Natural killer cell (primary cell): ENCODE measurements around the gene BNC2. TPM values are rescaled to one million over a fixed set of nuclear protein-coding genes. Genes with fewer than 3 reads are reported as not detected.

Experiments
- ATAC-seq, 3 donors: fragments of 150-1000 bp in 2 of 3; fragments of 200-7000 bp in 1 of 3; cut with Tn5 transposase; 1 replicate in 1 of 3; 2 replicates in 2 of 3; pipeline ENCODE4 v1.10.0; 2021; ENCODE audit warnings: mild to moderate bottlenecking in 2 of 3, moderate library complexity in 2 of 3
- DNase-seq, 2 donors: peaks; one replicate each; pipeline versions ENCODE4 v3.0.0 to v3.0.0-alpha.2; 2013 to 2021; ENCODE audit warnings: mixed read lengths in 1 of 2
- H3K27ac ChIP-seq: one replicate; pipeline ENCODE4 v1.5.1; 2013; ENCODE audit warnings: mild to moderate bottlenecking, low read length
- H3K27me3 ChIP-seq: one replicate; pipeline ENCODE4 v1.6.1; 2013; ENCODE audit warnings: low read length; ENCODE audit not compliant: control insufficient read depth, insufficient read depth
- H3K36me3 ChIP-seq: one replicate; pipeline ENCODE4 v1.6.1; 2013; ENCODE audit warnings: low read length; ENCODE audit not compliant: control insufficient read depth, insufficient read depth
- H3K4me1 ChIP-seq: one replicate; pipeline ENCODE4 v1.6.1; 2013; ENCODE audit warnings: low read length; ENCODE audit not compliant: control insufficient read depth, insufficient read depth
- H3K4me3 ChIP-seq: one replicate; pipeline ENCODE4 v1.5.1; 2013; ENCODE audit warnings: low read length
- H3K9me3 ChIP-seq: one replicate; pipeline ENCODE4 v1.6.1; 2013; ENCODE audit warnings: low read length; ENCODE audit not compliant: control insufficient read depth, insufficient read depth
- H3K27ac Mint-ChIP-seq, 2 donors: one replicate each; pipeline ENCODE4 v1.8.0; 2022; ENCODE audit warnings: mild to moderate bottlenecking in 2 of 2, mixed read lengths in 2 of 2, moderate library complexity in 1 of 2
- H3K27me3 Mint-ChIP-seq, 2 donors: one replicate each; pipeline ENCODE4 v1.8.0; 2022; ENCODE audit warnings: low read depth in 2 of 2, mixed read lengths in 2 of 2
- H3K36me3 Mint-ChIP-seq: one replicate; pipeline ENCODE4 v1.8.0; 2022; ENCODE audit warnings: mixed read lengths
- H3K4me1 Mint-ChIP-seq, 2 donors: one replicate each; pipeline ENCODE4 v1.8.0; 2022; ENCODE audit warnings: mixed read lengths in 2 of 2
- H3K4me3 Mint-ChIP-seq: one replicate; pipeline ENCODE4 v1.8.0; 2022; ENCODE audit warnings: mild to moderate bottlenecking, moderate library complexity, mixed read lengths
- H3K9me3 Mint-ChIP-seq, 2 donors: one replicate each; pipeline ENCODE4 v1.8.0; 2022; ENCODE audit warnings: mixed read lengths in 2 of 2
- WGBS: methylation state at CpG from one replicate; pipeline ENCODE4 v1.1.7; 2013; ENCODE audit warnings: missing lambda C conversion rate; ENCODE audit not compliant: insufficient coverage; 5-methylcytosine and 5-hydroxymethylcytosine counted together
- intact Hi-C: fragments of 100-400 bp; cut with micrococcal nuclease; formaldehyde crosslinking; loops from one replicate; pipeline ENCODE4 v1.14.2; 2022
- total RNA-seq, 4 donors: library from RNA; stranded (reverse); fragments of 120-200 nt in 1 of 4; gene quantifications; one replicate each; pipeline versions ENCODE4 v1.2.3 to v1.2.4, GENCODE V29; 2013 to 2022
- TF ChIP-seq, protein P1 (sequence below): fragments of 200-600 bp; IDR thresholded peaks from one replicate; pipeline ENCODE4 v1.8.0; 2022; ENCODE audit warnings: antibody characterized with exemption

The BNC2 gene
- total RNA-seq, 3 donors from 2014 or later (not counting 1 experiment from before 2014, with no cell fraction given): 36.9 to 84.2 (median 66.5) TPM

DNA sequence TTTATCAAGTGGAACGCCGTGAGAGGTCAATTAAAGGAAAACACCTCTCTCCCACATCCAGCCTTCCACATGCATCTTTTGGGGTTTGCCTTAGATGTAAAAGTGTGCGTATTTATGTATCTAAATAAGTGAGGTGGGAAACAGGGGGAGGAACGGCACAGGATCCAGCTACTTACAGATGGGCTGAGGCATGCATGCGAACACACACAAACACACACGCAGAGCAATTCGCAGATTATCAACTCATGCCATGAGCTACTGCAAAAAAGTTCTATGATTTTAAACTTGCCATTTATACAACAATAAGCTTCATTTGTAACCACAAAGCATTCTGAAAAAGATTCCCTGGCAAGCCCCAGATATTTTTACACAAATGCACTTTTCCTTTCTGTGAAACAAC lies 242.1 kb downstream of the BNC2 start:
- DNase-seq (no peak), ATAC-seq (no peak)
- no peaks in the 10 kb centered on the region for H3K36me3 ChIP-seq
- H3K27ac ChIP-seq: no peak overlapping the region
- TF ChIP-seq, protein P1, sequence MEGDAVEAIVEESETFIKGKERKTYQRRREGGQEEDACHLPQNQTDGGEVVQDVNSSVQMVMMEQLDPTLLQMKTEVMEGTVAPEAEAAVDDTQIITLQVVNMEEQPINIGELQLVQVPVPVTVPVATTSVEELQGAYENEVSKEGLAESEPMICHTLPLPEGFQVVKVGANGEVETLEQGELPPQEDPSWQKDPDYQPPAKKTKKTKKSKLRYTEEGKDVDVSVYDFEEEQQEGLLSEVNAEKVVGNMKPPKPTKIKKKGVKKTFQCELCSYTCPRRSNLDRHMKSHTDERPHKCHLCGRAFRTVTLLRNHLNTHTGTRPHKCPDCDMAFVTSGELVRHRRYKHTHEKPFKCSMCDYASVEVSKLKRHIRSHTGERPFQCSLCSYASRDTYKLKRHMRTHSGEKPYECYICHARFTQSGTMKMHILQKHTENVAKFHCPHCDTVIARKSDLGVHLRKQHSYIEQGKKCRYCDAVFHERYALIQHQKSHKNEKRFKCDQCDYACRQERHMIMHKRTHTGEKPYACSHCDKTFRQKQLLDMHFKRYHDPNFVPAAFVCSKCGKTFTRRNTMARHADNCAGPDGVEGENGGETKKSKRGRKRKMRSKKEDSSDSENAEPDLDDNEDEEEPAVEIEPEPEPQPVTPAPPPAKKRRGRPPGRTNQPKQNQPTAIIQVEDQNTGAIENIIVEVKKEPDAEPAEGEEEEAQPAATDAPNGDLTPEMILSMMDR: no peak
- no peak overlapping the region for H3K4me3 Mint-ChIP-seq
- no peaks in the 10 kb centered on the region for H3K27me3 ChIP-seq
- 100% methylated on average over 4 of the region's 7 CpGs for whole genome bisulfite sequencing
- H3K9me3 Mint-ChIP-seq: no peaks in the 10 kb centered on the region
- H3K4me1 ChIP-seq: no peaks in the 10 kb centered on the region
- H3K9me3 ChIP-seq: no peaks in the 10 kb centered on the region
- no peaks in the 10 kb centered on the region for H3K36me3 Mint-ChIP-seq
- no peak overlapping the region for H3K4me3 ChIP-seq
- no peak overlapping the region for H3K27ac Mint-ChIP-seq
- intact Hi-C loops: no loop called here
- H3K27me3 Mint-ChIP-seq: no peaks in the 10 kb centered on the region
- H3K4me1 Mint-ChIP-seq: peaks cover 24 to 33% of the 10 kb centered on the region in 2 donors

DNA sequence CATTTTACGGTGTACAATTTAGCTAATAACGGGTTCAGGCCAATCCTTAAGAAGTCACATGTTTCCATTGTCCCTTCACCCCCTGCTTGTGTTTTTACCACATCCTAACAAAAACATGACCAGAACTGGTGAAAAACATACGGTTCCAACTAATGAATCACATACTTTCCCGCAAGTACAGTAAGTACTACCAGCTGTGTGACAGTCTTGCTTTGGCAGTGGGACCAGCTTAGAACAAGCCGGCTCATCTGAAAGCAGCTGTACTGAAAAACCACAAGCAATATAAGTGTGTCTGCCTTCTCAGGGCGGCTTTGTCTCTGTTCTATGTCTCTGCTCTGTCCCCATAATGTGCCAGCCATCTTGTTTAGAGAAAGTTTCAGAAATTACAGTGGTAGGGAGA lies 242.5 kb downstream of the BNC2 start:
- DNase-seq: no peak
- Mint-ChIP-seq H3K4me3 (no peak overlapping the region), H3K4me1 (peaks cover 27 to 35% of the 10 kb centered on the region in 2 donors), H3K36me3 (no peaks in the 10 kb centered on the region), H3K27ac (no peak overlapping the region), H3K27me3 (no peaks in the 10 kb centered on the region), H3K9me3 (no peaks in the 10 kb centered on the region)
- TF ChIP-seq, protein P1: no peak
- Histone ChIP-seq H3K36me3 (no peaks in the 10 kb centered on the region), H3K9me3 (no peaks in the 10 kb centered on the region), H3K27ac (no peak overlapping the region), H3K4me3 (no peak overlapping the region), H3K4me1 (no peaks in the 10 kb centered on the region), H3K27me3 (no peaks in the 10 kb centered on the region)
- intact Hi-C loops: no loop called here
- WGBS: 83% methylated on average over 6 of the region's 6 CpGs
- ATAC-seq: no peak

DNA sequence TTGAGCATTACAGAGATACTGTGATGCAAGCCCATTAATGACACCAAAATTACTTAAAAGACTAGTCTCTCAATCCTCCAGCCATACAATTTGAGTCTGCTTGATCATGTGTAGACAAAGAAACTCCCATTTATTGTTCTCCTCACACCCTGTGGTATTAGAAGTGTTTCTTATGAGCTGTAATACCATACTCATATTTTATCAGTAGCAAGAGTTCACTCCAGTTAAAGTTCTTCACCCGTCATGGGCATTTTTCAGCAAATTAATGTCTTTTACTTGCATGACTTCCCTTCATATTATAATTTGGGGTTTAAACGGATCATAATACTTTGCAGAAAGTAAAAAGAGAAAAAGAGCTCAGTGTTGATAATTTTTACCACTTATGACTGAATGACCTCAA lies 242.9 kb downstream of the BNC2 start:
- no peaks in the 10 kb centered on the region for H3K36me3 Mint-ChIP-seq
- no peaks in the 10 kb centered on the region for H3K9me3 Mint-ChIP-seq
- no peak for ATAC-seq

More for the DNA sequence above, 242.9 kb downstream of the BNC2 start:
- peaks cover 29 to 37% of the 10 kb centered on the region in 2 donors for H3K4me1 Mint-ChIP-seq
- no peak overlapping the region for H3K27ac Mint-ChIP-seq
- TF ChIP-seq, protein P1: no peak
- no peaks in the 10 kb centered on the region for H3K9me3 ChIP-seq
- no peak overlapping the region for H3K4me3 Mint-ChIP-seq
- no peak overlapping the region for H3K27ac ChIP-seq
- no peaks in the 10 kb centered on the region for H3K27me3 Mint-ChIP-seq
- WGBS: 80% methylated on average over 1 of the region's 2 CpGs
- H3K27me3 ChIP-seq: no peaks in the 10 kb centered on the region
- no peaks in the 10 kb centered on the region for H3K4me1 ChIP-seq
- no peaks in the 10 kb centered on the region for H3K36me3 ChIP-seq
- DNase-seq: no peak
- intact Hi-C loops: no loop called here
- H3K4me3 ChIP-seq: no peak overlapping the region
